SW480 (cell line): ENCODE measurements around the gene LRFN5.
"Not testable (repeated sequence)": the region's sequence is repeated elsewhere in the genome, so short reads cannot be mapped to it uniquely, and the experiment has no call there.

Experiments
- DNase-seq: peaks from one replicate; pipeline ENCODE4 v3.0.0-alpha.2; 2016; ENCODE audit warnings: low spot score

LRFN5 gene

DNA sequence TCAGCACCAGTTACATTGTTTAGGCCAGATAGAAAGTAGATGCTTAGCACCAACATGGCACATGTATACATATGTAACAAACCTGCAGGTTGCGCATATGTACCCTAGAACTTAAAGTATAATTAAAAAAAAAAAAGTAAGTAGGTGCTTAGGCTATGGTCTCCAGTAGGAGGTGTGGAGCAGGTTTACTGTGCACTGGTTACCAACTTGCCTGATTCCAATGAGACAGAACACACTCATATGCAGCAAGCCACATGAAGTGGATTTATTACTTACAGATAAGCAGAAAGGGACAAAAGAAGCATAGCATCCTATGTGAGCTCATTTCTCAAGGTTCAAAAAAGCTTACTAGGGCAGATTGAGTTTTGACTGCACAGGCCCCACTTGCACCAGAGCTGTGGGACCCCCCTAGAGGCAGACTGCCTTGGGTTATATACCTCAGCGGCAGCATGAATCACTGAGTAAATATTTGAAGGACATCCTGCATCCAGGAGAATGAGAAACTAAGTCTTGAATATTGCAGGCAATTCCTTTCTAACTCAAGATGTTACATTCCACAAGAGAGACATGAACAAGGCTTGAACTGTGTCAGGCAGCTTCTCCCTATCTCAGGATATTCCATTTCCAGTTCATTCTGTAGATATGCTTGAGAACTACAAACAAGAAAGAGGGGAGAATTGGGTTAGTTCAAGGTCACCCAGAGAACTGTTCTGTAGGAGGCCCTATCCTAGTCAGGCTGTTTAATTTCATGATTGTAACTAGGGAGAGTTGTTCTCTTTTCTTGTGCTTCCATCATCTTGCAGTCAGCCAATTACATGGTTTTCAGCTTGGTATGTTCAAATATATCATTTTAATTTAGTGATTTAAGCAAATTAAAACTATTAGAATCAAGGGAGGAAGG lies 30.1 kb downstream of the LRFN5 start:
- DNase-seq, result no peak

DNA sequence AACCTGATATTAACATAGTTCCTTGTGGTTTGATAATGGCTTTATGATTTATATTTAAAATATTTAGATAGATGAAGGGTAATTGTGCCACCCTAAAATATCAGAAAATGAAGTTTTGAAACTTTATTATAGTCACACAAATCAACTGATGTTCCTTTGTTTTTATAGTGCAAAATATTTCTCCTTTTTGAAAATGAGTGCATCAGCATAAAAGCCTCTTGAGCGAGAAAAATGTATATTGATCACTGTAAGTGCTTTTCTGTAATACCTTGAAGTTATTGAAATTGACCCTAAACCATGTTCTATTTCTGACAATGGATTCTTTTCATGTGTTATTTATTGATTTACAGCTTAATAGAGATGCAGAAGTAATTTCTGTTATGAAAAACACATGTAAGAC lies 35.0 kb downstream of the LRFN5 start:
- DNase-seq, result no peak

DNA sequence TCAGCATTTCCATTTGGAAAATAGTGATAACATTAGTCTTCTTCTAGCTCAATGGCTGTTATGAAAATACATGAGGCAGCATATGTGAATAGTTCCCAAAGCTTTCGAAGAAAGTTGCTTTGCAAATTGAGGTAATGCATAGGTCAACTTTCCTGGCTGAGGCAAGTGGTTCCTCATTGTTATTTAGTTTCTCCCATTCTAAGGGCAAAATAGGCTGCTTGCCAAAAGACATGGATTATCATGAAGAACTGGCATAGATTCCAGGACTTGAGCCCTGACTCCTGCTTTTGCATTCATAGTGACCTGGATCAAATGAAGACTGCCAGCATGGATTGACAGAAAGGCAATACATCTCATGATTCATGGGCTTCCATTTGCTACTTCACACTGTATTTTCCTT lies 35.7 kb downstream of the LRFN5 start:
- DNase-seq, result no peak

DNA sequence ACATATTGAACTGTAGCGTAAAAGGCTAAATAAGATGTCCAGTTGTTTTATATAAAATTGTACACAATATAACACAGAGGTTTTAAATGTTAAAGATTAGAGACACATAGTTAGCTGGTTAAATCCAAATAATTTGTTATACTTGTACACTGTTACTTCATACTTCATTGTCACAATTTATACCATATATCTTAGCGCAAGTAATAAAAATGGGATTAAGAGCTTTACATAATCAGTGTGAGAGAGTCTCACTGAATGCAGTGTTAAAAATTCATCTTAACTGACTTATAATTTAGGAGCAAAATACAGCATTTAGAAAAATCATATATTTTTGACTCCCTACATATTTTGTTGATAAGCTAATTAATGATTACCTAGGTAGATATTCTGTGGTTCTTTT lies 36.1 kb downstream of the LRFN5 start:
- no peak for DNase-seq

DNA sequence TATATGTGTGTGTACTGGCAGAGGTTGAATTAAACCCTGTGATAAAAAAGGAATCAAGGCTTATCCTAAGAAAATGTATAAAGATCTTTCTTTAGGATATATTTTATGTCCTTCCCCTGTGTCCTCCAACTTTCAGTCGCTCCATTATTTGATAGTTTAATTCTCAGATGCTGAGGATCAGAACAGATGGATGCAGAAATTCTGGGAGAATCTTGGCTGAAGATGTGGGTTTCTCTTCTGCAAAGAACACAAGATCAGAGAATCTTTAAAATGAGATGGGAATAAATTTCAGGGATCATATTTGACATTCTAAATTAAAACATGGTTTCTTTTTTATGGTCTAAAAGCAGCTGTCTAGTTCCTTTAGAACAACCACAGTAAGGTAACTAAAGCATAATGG lies 37.9 kb downstream of the LRFN5 start:
- DNase-seq, result no peak

DNA sequence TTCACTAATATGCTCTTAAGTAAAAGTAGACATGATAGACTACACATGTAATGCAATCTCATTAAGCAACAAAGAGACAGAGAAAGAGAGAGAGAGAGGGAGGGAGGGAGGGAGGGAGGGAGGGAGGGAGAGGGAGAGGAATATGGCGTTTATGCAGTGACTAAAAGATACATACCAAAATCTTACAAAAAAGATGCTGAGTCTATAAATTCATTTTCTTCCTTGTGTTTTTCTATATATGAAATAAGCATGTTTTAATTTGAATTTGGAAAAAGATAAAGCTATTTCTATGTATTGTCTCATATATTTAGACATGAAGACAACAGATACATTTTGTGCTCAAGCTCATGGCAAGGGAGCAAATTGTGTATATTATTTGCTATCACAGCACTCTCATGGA lies 44.1 kb downstream of the LRFN5 start:
- no peak for DNase-seq

DNA sequence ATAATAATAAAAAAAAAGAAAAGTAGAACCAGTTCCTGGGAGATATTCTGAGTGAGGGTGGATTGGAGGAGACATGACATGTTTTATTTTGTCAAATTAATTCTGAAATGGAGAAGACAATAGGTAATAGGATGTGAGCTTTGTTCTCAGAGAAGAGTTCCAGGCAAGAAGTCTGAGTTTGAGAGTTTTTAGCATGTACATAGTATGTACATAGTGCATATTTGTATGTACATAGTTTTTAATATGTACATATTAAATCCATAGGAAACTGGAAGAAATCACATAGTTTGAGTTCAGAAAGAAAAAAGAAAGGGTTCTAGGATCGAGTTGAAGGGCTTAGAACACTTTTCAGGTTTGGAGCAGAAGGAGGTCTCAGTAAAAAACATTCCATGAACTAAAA lies 47.5 kb downstream of the LRFN5 start:
- DNase-seq, result no peak

DNA sequence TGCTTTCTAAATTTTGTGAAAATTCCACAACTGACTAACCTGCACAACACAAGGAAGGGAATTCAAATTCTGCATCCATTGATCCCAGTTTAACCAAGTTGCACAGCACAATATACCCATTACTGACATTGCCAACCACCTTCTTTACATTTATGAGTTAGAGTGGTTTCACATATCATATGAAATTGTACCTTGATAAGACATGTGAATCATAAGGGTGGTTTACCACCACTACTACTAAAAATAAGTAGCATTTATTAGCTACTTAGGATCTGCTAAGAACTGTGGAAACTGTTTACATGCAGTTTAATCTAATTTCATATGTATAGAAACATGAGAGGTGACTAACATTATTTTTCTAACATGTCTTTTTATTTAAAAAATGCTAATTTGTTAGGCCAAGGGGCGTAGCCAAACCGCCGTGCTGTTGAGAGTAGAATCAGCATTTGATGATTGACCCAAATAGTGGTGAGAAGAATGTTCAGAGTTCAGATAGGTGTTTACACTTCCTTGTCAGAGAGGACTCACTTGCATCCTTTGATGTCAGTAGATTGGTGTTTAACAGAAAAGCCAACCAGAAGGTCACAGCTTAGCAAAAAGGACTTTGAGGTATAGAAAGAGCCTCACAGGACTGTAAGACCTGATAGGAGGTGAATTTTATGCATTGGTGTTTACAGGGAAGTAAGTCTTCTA lies 56.2 kb downstream of the LRFN5 start:
- peak; percentile 13 for DNase-seq

DNA sequence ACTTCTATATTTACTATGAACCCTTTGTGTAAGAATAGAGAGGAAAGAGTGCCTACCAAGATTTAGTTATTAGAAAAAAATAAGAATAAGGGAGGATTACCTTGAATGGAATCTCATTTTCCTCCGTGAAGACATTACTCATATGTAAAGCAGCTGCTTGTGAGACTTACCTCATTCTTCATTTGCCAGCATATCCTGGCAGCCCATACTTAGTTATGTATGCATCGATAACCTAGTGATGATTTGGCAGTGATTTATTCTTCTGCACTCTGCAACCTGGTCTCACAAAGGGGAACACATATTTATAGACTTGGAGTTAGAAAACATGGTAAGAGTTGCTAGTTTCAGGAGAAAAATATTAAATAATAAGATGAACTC lies 56.8 kb downstream of the LRFN5 start:
- no peak for DNase-seq

DNA sequence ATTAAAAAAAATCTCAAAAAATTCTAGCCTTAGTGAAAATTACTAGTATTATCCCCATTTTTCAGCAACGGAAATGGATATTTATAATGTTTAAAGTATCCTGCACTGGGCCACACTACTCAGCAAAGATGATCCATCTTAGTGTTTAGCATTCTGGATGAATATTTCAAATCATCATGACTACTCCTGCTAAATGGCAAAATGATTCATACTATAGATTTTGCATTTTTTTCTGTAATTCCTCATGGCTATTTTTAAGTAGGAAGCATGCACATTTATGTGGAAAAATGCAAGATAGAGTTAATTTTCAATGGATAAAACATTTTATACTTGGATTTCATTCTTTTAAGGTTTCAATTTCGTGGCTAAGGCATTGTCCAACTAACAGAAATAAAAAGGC lies 59.6 kb downstream of the LRFN5 start:
- no peak for DNase-seq

DNA sequence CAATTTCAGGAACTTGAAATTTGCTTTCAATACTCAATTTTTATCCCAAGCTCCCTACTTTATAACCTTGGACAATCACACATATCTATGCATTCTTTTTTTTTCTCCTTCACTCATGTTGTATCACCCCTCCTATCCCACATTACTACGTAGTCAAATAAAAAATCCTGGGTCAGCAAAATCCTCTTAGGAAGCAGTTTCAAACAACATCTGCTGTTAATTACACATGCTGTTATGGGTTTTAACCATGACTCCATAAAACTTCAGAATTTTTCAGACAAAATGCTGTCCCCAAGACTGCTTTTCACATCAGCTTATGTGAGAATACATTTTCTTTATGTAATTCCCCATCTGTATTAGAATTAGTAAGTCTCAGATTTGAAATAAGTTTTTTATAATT lies 61.7 kb downstream of the LRFN5 start:
- no peak for DNase-seq

DNA sequence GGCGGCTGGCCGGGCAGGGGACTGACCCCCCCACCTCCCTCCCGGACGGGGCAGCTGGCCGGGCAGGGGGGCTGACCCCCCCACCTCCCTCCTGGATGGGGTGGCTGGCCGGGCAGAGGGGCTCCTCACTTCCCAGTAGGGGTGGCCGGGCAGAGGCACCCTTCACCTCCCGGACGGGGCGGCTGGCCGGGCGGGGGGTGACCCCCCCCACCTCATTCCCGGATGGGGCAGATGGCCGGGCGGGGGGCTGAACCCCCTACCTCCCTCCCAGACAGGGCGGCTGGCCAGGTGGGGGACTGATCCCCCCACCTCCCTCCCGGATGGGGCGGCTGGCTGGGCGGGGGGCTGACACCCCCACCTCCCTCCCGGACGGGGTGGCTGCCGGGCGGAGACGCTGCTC lies 66.9 kb downstream of the LRFN5 start:
- not testable (repeated sequence) for DNase-seq

DNA sequence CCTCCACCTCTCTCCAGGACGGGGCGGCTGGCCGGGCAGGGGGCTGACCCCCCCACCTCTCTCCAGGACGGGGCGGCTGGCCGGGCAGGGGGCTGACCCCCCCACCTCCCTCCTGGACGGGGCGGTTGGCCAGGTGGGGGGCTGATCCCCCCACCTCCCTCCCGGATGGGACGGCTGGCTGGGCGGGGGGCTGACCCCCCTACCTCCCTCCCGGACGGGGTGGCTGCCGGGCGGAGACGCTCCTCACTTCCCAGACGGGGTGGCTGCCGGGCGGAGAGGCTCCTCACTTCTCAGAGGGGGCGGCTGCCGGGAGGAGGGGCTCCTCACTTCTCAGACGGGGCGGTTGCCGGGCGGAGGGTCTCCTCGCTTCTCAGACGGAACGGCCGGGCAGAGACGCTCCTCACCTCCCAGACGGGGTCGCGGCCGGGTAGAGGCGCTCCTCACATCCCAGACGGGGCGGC lies 67.9 kb downstream of the LRFN5 start:
- DNase-seq, result not testable (repeated sequence)

DNA sequence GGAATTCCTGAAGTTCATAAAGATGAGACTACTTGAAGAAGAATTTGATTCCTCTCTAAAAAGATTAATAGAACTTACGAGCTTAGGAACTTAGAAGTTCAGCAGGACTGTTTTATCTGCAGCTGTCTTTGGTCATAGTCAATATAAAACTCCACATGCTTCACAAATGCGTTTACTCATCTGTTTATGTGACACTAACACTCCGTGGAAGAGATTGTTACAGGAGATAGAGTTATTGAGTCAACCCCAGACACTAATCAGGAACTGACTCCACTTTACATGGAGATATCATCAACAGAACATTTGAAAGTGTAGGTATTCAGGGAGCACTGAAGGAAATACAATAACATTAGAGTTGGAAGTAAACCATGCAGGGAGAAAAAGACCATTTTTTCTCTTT lies 92.8 kb downstream of the LRFN5 start:
- no peak for DNase-seq

DNA sequence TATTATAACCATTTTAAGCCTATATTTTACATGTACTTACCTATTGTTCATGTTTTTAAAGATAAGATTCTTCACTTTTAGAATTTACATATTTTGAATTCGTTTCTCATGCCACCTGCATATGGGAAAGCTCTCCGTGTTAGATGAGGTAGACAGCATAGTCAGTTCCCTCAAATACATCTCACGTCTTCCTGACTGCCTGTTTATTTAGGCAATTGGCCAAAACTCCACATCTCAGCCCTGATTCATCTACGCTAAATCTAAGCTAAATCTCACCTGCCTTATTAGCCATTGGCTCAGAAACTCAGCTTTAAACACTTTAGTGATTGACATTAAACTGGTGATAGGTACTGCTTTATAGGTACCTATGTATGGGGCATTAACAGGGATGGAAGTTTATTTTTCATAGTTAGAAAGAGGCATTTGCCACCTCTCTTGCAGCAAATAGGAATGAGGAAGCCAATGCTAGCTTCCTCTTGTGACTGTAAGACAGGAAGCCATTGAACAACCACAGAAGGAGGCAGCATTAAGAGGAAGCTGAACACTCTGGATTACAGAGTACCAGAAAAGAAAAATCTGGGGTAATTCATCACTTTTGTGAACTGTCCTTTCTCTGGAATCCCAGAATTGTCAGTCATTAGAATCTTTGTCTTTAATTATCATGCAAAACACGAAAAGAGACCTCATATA lies 111.9 kb downstream of the LRFN5 start:
- no peak for DNase-seq

DNA sequence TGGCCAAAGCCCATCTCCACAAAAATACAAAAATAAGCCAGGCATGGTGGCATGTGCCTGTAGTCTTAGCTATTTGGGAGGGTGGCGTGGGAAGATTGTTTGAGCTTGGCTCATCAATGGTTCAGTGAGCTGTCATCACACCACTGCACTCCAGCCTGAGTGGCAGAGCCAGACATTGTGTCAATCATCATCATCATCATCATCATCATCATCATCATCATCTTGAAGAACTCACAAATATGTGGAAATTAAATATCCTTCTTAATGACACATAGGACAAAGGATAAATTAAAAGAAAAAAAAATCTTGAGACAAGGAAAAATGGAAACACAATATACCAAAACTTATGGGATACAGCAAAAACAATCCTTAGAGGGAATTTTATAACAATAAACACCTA lies 132.5 kb downstream of the LRFN5 start:
- DNase-seq, result no peak

DNA sequence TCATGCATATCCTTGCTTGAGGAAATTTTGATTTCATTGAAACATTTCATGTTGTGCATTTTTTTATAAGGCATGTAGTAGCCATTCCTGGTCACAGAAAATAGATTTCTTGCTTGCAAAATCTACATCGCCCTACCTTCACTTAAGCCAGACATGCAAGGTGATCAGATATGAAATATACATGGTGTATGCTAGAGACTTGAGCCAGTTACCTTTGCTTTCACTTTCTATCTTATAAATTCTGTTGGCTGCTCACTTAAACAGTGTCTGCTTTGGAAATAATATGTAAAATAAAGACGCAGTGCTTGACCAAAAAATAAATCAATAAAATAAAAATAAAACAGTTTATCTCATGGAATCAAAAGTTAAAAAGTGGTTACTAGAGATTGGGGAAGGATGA lies 136.5 kb downstream of the LRFN5 start:
- no peak for DNase-seq

DNA sequence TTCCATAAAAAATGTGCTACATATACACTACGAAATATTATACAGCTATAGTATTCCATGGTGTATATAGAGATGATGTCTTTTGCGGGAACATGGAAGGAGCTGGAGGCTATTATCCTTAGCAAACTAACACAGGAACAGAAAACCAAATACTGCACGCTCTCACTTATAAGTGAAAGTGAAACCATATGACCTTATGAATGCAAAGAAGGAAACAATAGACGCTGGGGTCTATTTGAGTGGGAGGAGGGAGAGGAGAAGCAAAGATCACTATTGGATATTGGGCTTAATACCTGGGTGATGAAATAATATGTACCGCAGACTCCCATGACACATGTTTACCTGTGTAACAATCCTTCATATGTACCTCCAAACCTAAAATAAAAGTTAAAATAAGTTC lies 142.8 kb downstream of the LRFN5 start:
- peak; percentile 23 for DNase-seq

DNA sequence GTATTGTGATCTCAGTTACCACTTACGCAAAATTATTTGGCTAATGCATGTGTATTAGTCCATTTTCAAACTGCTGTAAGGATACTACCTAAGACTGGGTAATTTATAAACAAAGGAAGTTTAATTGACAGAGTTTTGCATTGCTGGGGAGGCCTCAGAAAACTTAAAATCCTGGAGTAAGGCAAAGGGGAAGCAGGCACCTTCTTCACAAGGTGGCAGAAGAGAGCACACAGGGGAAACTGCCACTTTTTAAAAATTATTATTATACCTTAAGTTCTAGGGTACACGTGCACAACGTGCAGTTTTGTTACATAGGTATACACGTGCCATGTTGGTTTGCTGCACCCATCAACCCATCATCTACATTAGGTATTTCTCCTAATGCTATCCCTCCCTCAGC lies 143.9 kb downstream of the LRFN5 start:
- not testable (repeated sequence) for DNase-seq

DNA sequence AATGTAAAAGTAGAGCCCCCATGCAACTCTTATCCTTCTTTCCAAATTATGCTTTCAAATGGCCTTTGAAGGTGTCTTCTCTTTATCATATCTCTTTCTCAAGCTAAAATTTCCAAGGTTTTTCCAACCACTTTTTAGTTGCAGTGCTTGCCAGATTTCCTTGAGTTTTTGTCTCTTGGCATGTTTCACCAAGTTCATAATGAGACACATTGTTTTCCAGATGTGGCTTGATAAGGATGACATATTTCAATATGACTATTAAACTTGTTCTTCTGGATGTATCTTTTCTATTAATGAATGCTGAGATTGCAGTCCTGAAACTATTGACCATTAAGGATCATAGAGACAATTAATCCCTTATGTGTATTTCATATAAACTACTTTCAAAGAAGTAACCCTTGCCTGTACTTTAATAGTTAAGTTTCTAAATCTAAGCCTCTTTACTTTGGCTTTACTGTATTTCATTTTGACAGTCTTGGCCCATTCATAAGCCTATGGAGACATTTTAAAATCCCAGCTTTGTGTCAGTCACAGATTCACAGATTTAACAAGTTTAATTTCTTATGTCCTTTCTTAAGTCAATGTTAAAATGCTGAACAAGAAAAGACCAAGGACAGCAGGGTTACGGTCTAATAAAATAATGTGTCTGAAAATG lies 151.5 kb downstream of the LRFN5 start:
- no peak for DNase-seq

DNA sequence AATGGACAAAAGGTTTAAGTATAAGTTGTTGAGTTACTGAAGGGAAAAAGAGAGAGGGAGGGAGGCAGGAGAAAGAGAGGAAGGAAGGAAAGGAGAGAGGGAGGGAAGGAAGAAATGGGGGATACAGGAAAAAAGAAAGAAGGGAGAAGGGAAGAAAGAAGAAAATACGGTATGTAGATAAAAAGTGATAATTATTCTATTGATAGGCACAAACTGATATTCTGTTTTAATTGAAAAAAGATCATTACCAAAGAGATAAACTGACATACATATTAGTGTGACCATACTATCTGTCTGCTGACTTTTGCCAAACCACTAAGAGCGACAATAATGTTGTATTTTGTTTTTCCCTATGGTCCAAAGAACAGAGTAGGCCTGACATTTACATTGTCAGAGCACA lies 154.5 kb downstream of the LRFN5 start:
- no peak for DNase-seq

DNA sequence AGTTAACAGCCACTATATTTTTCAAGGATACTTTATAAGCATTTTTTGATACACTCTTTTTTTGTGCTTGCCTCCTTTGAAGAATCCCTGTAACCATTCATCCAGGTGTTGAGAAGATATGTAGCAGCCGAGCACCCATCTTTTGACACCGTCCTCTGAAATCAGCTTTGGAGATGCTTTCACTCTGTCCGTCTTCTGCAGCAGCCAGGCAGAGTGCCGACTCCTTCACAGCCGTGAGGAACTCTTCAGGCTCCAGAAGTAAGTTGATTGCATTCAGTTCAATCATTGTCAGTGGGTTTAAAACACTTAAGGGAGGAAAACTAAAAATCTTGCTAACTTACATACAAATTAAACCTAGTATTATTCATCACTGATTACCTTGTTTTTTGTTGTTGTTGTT lies 160.1 kb downstream of the LRFN5 start:
- no peak for DNase-seq
